ENCODE results near the gene NXF1. TPM values are rescaled to one million over a fixed set of nuclear protein-coding genes. Genes with fewer than 3 reads are reported as not detected.

The NXF1 gene
- total and polyA plus RNA-seq, 2 donors (not counting 1 experiment from before 2014, with no cell fraction given): 161 to 262 TPM

DNA sequence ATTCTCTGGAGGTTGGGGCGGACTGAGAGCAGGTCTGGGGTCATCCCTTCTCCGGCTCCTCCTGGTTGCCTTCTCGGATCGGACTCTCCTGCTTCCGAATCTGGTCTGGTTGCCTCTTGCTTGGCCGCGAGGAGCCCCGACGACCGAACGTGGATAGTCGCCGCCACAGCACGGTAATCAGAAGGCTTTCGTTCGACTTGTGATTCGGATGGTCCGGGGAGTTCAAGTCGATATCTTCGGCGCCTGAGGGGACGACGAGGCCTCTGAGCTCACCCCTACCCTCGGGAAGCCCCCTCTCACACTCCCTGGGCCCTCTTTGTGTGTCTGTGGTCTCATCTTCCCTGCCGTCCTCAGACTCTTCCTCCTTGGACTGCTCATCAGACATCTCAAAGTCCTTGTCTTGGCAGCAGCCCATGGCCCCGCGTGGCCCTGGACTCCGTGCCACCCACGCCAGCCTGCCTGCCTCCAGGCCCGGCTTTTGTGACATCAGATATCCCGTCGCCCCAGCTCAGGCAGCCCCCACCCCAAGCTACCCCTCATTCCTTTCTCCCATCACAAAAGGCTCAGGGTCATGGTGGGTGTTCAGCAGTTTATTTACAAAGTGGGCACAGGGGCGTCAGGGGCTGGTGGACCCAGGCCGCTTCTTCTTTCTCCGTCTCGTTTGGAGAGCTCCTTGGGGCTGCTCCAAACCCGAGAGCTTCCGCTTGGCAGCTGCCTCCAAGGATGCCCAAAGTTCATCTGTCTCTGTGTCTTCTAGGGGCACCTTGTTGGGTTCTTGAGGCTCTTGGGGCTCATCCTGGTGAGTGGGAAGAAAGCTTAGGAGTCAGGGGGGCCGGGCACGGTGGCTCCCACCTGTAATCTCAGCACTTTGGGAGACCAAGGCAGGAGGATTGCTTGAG is 27.3 kb upstream of the NXF1 start, which contains the start of gene TEX54:
Gene TEX54 (minus strand): TSS at position 506 of the 899 bp plus-strand sequence.
- TF ChIP-seq EZH2 (IDR thresholded peaks at IDR 0.05; ENCODE audit: borderline replicate concordance, insufficient read depth, low read depth, low read length, poor library complexity, severe bottlenecking) (no peak), CTCF (IDR thresholded peaks at IDR 0.05) (no peak)
- H3K9me3 Mint-ChIP-seq (ENCODE audit: insufficient read depth): no peaks in the 10 kb centered on the region
- intact Hi-C loops (cut with micrococcal nuclease): loop anchor here (1.0 to 2.0 kb wide), 5 partner anchors 24 to 258 kb away; partner anchors contain the start of genes GANAB, HNRNPUL2 and TAF6L
- DNase-seq: no peak
- H4K20me1 ChIP-seq (ENCODE audit: control insufficient read depth, insufficient read depth, low read length, poor library complexity, severe bottlenecking): peaks cover 30% of the 10 kb centered on the region
- H3K4me2 ChIP-seq (replicated peaks; ENCODE audit: low read depth, low read length, poor library complexity, severe bottlenecking): peak within 1 kb of the TSS; percentile 94
- WGBS (ENCODE audit: insufficient coverage): 22% methylated on average over 36 of the region's 40 CpGs
- ATAC-seq (ENCODE audit: low read depth): peak; percentile 1
- CTCF ChIA-PET: interaction anchor here (1.1 to 2.8 kb wide), 7 partner anchors 9 to 104 kb away, joined by 3 to 14 read pairs (median 5); partner anchors contain the start of genes TMEM179B, TTC9C and ZBTB3
- H3K4me3 Mint-ChIP-seq: peak within 1 kb of the TSS; percentile 92
- H3K27me3 ChIP-seq (replicated peaks in 1 of 4; ENCODE audit: control extremely low read depth in 1 of 4, control insufficient read depth in 3 of 4, insufficient read depth in 4 of 4, low read length in 3 of 4): no peaks in the 10 kb centered on the region
- no peaks in the 10 kb centered on the region for H3K9me3 ChIP-seq (ENCODE audit: control extremely low read depth in 1 of 3, control insufficient read depth in 2 of 3, insufficient read depth in 1 of 3, low read length in 2 of 3)
- peak within 1 kb of the TSS; percentile 69 to 96 (median 92) for H3K4me3 ChIP-seq (ENCODE audit: control extremely low read depth in 1 of 5, extremely low read depth in 1 of 5, insufficient read depth in 1 of 5, low read depth in 2 of 5, low read length in 4 of 5)
- peak within 1 kb of the TSS; percentile 99 for H3K9ac ChIP-seq (ENCODE audit: low read length)
- no peaks in the 10 kb centered on the region for H3K27me3 Mint-ChIP-seq
- peak within 1 kb of the TSS; percentile 75 for H2AFZ ChIP-seq (ENCODE audit: insufficient read depth, low read depth, low read length, poor library complexity, severe bottlenecking)
- peaks cover 0 to 47% of the 10 kb centered on the region in 2 experiments for H3K36me3 ChIP-seq (replicated peaks in 1 of 2; ENCODE audit: control extremely low read depth in 1 of 2, control insufficient read depth in 1 of 2, extremely low read depth in 1 of 2, insufficient read depth in 2 of 2, low read length in 1 of 2)
- H3K27ac ChIP-seq (ENCODE audit: low read length in 2 of 2): peak within 1 kb of the TSS; percentile 96 to 99
- H3K4me1 Mint-ChIP-seq: peaks cover 42% of the 10 kb centered on the region
- H3K79me2 ChIP-seq (ENCODE audit: control insufficient read depth, insufficient read depth, low read length): peaks cover 85% of the 10 kb centered on the region
- H3K27ac Mint-ChIP-seq: peak within 1 kb of the TSS; percentile 97
- peaks cover 16 to 30% of the 10 kb centered on the region in 2 donors for H3K4me1 ChIP-seq (ENCODE audit: control insufficient read depth in 2 of 2, insufficient read depth in 2 of 2, low read length in 2 of 2)
- POLR2A ChIA-PET: interaction anchor here (0.6 to 2.8 kb wide), 15 partner anchors 8 to 241 kb away, joined by 3 to 53 read pairs (median 10); partner anchors contain the start of genes C11orf98, CSKMT, HNRNPUL2 and NXF1

Data from B cell (primary cell).